ENCODE results near the gene CLCN2.
A peak's percentile ranks its signal among the peaks of the same experiment; 100 is the strongest.

Gene CLCN2

DNA sequence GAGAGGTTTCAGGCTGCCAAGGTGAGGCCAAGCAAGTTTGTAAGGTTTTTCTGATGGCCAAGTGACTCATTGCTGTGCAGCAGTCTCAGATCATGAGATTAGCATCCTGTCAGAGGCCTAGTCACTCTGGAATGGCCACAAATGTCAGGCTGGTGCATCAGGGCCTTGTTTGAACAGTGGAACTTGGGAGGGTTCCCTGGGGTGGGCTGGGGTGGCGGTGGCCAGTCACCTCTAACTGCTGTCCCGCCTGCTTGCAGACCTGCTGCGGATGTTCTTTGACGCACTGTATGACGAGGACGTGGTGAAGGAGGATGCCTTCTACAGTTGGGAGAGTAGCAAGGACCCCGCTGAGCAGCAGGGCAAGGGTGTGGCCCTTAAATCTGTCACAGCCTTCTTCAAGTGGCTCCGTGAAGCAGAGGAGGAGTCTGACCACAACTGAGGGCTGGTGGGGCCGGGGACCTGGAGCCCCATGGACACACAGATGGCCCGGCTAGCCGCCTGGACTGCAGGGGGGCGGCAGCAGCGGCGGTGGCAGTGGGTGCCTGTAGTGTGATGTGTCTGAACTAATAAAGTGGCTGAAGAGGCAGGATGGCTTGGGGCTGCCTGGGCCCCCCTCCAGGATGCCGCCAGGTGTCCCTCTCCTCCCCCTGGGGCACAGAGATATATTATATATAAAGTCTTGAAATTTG lies 26.8 kb downstream of the CLCN2 start:
- in situ Hi-C loops (cut with HindIII; ENCODE audit: low sequenced_read_pairs) = no loop called here
- DNase-seq (ENCODE audit: low read depth) = no peak
- TF ChIP-seq, protein P1, sequence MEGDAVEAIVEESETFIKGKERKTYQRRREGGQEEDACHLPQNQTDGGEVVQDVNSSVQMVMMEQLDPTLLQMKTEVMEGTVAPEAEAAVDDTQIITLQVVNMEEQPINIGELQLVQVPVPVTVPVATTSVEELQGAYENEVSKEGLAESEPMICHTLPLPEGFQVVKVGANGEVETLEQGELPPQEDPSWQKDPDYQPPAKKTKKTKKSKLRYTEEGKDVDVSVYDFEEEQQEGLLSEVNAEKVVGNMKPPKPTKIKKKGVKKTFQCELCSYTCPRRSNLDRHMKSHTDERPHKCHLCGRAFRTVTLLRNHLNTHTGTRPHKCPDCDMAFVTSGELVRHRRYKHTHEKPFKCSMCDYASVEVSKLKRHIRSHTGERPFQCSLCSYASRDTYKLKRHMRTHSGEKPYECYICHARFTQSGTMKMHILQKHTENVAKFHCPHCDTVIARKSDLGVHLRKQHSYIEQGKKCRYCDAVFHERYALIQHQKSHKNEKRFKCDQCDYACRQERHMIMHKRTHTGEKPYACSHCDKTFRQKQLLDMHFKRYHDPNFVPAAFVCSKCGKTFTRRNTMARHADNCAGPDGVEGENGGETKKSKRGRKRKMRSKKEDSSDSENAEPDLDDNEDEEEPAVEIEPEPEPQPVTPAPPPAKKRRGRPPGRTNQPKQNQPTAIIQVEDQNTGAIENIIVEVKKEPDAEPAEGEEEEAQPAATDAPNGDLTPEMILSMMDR (IDR thresholded peaks at IDR 0.05; ENCODE audit: low read depth, low read length, missing control alignments) = no peak
- no peak overlapping the region for H3K4me3 ChIP-seq (ENCODE audit: low read depth, low read length)

DNA sequence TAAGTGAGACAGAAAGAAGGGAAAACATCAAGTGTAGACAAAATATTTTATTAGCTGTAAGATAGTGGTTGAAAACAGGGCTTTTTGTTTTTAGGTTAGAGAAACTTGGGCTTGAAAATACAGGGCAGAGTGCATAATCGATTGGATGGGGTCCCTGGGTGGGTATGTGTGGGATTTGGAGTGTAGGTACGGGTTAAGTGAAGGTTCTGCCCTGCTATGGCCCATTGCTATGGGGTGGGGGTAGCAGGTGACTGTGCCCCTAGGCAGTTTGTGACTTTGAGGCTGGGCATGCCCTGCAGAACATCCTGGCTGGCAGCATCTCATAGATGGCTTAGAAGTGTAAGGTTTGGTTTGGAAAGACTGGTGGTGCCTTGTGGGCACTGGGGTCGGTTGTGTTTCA lies 27.7 kb downstream of the CLCN2 start:
- no peak for DNase-seq (ENCODE audit: low read depth)
- in situ Hi-C loops (cut with HindIII; ENCODE audit: low sequenced_read_pairs) = no loop called here
- TF ChIP-seq, protein P1 (IDR thresholded peaks at IDR 0.05; ENCODE audit: low read depth, low read length, missing control alignments) = no peak
- H3K4me3 ChIP-seq (ENCODE audit: low read depth, low read length) = no peak overlapping the region

DNA sequence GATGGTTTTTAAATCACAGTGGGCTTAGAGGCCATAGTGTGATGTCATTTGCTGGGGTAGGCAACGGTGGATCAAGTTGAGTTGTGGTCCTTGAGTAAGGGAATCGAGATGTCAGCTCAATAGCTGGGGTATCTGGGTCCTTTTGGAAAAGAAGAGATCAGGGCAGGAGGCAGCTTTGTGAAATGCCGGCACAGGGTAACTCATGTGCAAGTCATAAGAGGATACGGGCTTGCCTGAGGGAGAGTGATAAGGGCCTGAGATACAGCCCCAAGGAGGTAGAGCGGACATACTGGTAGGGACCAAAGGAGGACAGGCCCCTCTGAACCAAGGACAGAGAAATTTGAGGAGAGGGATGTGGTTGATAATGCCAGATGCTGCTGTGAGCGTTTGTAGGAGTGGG lies 28.2 kb downstream of the CLCN2 start:
- H3K4me3 ChIP-seq (ENCODE audit: low read depth, low read length) = no peak overlapping the region
- TF ChIP-seq, protein P1 (IDR thresholded peaks at IDR 0.05; ENCODE audit: low read depth, low read length, missing control alignments) = no peak
- in situ Hi-C loops (cut with HindIII; ENCODE audit: low sequenced_read_pairs) = no loop called here
- DNase-seq (ENCODE audit: low read depth) = no peak

DNA sequence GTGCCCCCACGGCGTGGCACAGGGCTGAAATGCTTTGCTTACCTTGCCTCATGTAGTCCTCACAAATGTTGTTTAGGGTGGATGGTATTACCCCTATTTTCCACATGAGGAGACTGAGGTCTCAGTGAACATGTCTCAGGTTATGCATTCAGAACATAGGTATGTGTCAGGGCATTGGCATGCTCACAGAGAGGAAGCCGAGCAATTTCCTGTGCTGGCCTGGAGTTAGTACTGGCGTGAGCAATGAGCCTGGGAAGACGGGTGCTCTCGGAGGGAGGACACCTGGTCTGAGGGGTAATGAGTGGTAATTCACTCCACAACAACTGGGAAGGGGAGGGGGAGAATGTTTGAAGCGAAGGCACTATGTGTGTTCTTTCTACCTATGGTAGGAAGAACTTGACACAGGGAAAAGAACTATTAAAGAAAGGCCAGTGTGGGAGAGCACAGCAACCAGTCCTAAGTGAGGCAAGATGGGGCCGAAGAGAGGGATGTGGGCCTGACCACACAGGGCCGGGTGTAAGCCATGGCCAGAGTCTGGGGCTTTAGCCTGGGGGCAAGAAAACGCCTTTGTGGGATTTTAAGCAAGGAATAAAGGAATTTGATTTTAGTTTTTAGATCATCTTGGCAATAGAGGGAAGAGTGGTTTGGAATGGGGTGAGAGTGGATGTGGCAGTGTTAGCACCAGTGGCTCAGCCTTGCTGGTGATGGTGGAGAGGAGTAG lies 28.9 kb downstream of the CLCN2 start:
- DNase-seq (ENCODE audit: low read depth) = peak; percentile 79
- TF ChIP-seq, protein P1 (IDR thresholded peaks at IDR 0.05; ENCODE audit: low read depth, low read length, missing control alignments) = no peak
- in situ Hi-C loops (cut with HindIII; ENCODE audit: low sequenced_read_pairs) = no loop called here
- H3K4me3 ChIP-seq (ENCODE audit: low read depth, low read length) = no peak overlapping the region

DNA sequence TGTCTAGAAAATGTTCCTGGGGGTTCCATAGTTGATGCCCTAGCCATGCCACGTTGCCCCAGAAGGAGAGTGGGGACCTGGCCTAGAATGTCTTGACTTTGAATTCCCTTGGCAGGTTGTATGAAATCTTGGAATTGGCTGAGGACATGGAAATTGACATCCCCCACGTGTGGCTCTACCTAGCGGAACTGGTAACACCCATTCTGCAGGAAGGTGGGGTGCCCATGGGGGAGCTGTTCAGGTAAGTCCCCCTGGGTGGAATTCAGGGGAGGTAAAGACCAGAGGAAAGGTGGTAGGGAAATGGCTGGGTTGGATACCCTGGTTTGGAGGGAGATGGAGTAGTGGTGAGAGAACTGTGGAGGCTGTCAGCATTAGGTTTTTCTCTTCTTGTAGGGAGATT lies 32.9 kb downstream of the CLCN2 start:
- no peak overlapping the region for H3K4me3 ChIP-seq (ENCODE audit: low read depth, low read length)
- DNase-seq (ENCODE audit: low read depth) = no peak
- TF ChIP-seq, protein P1 (IDR thresholded peaks at IDR 0.05; ENCODE audit: low read depth, low read length, missing control alignments) = no peak
- in situ Hi-C loops (cut with HindIII; ENCODE audit: low sequenced_read_pairs) = no loop called here

DNA sequence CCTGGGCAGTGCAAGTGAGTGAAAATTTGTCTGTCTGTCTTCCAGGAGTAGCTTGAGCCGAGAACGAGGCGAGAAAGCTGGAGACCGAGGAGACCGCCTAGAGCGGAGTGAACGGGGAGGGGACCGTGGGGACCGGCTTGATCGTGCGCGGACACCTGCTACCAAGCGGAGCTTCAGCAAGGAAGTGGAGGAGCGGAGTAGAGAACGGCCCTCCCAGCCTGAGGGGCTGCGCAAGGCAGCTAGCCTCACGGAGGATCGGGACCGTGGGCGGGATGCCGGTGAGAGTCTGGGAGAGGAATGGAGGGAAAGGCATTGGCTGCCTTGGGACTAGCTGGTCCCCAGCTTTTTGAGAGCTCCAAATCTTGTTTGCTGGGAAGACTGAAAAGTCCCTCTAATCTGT lies 34.2 kb downstream of the CLCN2 start:
- H3K4me3 ChIP-seq (ENCODE audit: low read depth, low read length) = no peak overlapping the region
- TF ChIP-seq, protein P1 (IDR thresholded peaks at IDR 0.05; ENCODE audit: low read depth, low read length, missing control alignments) = no peak
- DNase-seq (ENCODE audit: low read depth) = no peak
- in situ Hi-C loops (cut with HindIII; ENCODE audit: low sequenced_read_pairs) = no loop called here
